ENCODE data around the gene NUDCD2. TPM values are rescaled to one million over a fixed set of nuclear protein-coding genes. Genes with fewer than 3 reads are reported as not detected.
A peak's percentile ranks its signal among the peaks of the same experiment; 100 is the strongest.
"Not testable (repeated sequence)": the region's sequence is repeated elsewhere in the genome, so short reads cannot be mapped to it uniquely, and the experiment has no call there.

NUDCD2 gene
- total and polyA plus RNA-seq, 5 experiments from 2014 or later: 27.4 to 54.0 (median 46.7) TPM

- Mint-ChIP-seq H3K27ac (peak overlapping the region in 5 of 10 donors; percentile 20 to 79 (median 75)), H3K4me3 (no peak overlapping the region), H3K9me3 (no peaks in the 10 kb centered on the region), H3K27me3 (no peaks in the 10 kb centered on the region), H3K36me3 (peaks cover 2 to 53% (median 6%) of the 10 kb centered on the region in 3 donors), H3K4me1 (peaks cover 23 to 48% (median 44%) of the 10 kb centered on the region in 4 donors)
- ATAC-seq (no peak), DNase-seq (no peak)
- POLR2A ChIA-PET: interaction anchor here (5.9 kb wide), 1 partner anchor 19 kb away, joined by 79 read pairs; the partner anchor contains the start of genes HMMR and NUDCD2
Observed at GRCh38 chr5:163440954-163441353, 18.9 kb downstream of the NUDCD2 start.

GRCh38 chr5:163439092-163439425 is 20.8 kb downstream of the NUDCD2 start:
- DNase-seq: no peak
- H3K27me3 Mint-ChIP-seq: no peaks in the 10 kb centered on the region
- H3K9me3 Mint-ChIP-seq: no peaks in the 10 kb centered on the region
- POLR2A ChIA-PET: interaction anchor here (3.5 to 5.9 kb wide), 2 partner anchors 20 to 67 kb away, joined by 29 to 79 read pairs; partner anchors contain the start of genes HMMR, MAT2B and NUDCD2
- H3K4me3 Mint-ChIP-seq: peak overlapping the region; percentile 52 to 97 (median 93)
- H3K36me3 Mint-ChIP-seq: peaks cover 2 to 39% (median 6%) of the 10 kb centered on the region in 3 donors
- H3K4me1 Mint-ChIP-seq: peaks cover 23 to 48% (median 43%) of the 10 kb centered on the region in 4 donors
- no peak for ATAC-seq
- H3K27ac Mint-ChIP-seq: peak overlapping the region in 7 of 10 donors; percentile 43 to 97 (median 71)

- ATAC-seq: peak; percentile 95 to 96
- Mint-ChIP-seq H3K4me1 (peaks cover 23 to 48% (median 43%) of the 10 kb centered on the region in 4 donors), H3K27ac (peak within 1 kb of the TSS; percentile 88 to 97 (median 94)), H3K36me3 (peaks cover 2 to 26% (median 6%) of the 10 kb centered on the region in 3 donors), H3K9me3 (no peaks in the 10 kb centered on the region), H3K4me3 (peak within 1 kb of the TSS; percentile 87 to 97 (median 94)), H3K27me3 (peaks cover 0 to 9% (median 0%) of the 10 kb centered on the region in 5 donors)
- POLR2A ChIA-PET: interaction anchor here (0.7 to 5.9 kb wide), 7 partner anchors 12 to 68 kb away, joined by 3 to 79 read pairs (median 4); partner anchors contain the start of genes HMMR, MAT2B and NUDCD2
- peak; percentile 67 to 94 (median 86) for DNase-seq
Observed at GRCh38 chr5:163437309-163438182, 22.4 kb downstream of the NUDCD2 start, which contains the start of gene CCNG1. Gene CCNG1 (plus strand): TSS chr5:163437595. CDS start chr5:163439257, 1,662 bp downstream.

- no peak for ATAC-seq
- Mint-ChIP-seq H3K27me3 (peaks cover 0 to 9% (median 0%) of the 10 kb centered on the region in 5 donors), H3K4me3 (peak overlapping the region; percentile 87 to 97 (median 94)), H3K4me1 (peaks cover 23 to 48% (median 43%) of the 10 kb centered on the region in 4 donors), H3K27ac (peak overlapping the region; percentile 88 to 97 (median 94)), H3K9me3 (no peaks in the 10 kb centered on the region), H3K36me3 (peaks cover under 1 to 20% (median 2%) of the 10 kb centered on the region in 3 donors)
- no peak for DNase-seq
- POLR2A ChIA-PET: interaction anchor here (0.8 to 5.9 kb wide), 4 partner anchors 23 to 69 kb away, joined by 3 to 79 read pairs (median 18); partner anchors contain the start of genes HMMR, MAT2B and NUDCD2
Observed at GRCh38 chr5:163437011-163437308, 22.9 kb downstream of the NUDCD2 start.

GRCh38 chr5:163436515-163436914 is 23.4 kb downstream of the NUDCD2 start:
- DNase-seq (peak in 1 of 10 donors; percentile 1), ATAC-seq (no peak)
- POLR2A ChIA-PET: interaction anchor here (5.9 kb wide), 1 partner anchor 23 kb away, joined by 79 read pairs; the partner anchor contains the start of genes HMMR and NUDCD2
- H3K27me3 Mint-ChIP-seq: peaks cover 0 to 9% (median 0%) of the 10 kb centered on the region in 5 donors
- H3K27ac Mint-ChIP-seq: peak overlapping the region; percentile 88 to 97 (median 94)
- peaks cover 0 to 18% (median 2%) of the 10 kb centered on the region in 3 donors for H3K36me3 Mint-ChIP-seq
- peaks cover 23 to 48% (median 43%) of the 10 kb centered on the region in 4 donors for H3K4me1 Mint-ChIP-seq
- H3K4me3 Mint-ChIP-seq: peak overlapping the region; percentile 87 to 97 (median 94)
- no peaks in the 10 kb centered on the region for H3K9me3 Mint-ChIP-seq

- peak overlapping the region in 2 of 10 donors; percentile 15 to 28 for H3K4me3 Mint-ChIP-seq
- H3K27ac Mint-ChIP-seq: peak overlapping the region in 2 of 10 donors; percentile 53 to 57
- no peaks in the 10 kb centered on the region for H3K9me3 Mint-ChIP-seq
- peaks cover 17 to 29% (median 27%) of the 10 kb centered on the region in 4 donors for H3K4me1 Mint-ChIP-seq
- POLR2A ChIA-PET: no interaction called here
- H3K27me3 Mint-ChIP-seq: peaks cover 0 to 9% (median 0%) of the 10 kb centered on the region in 5 donors
- no peak for ATAC-seq
- no peak for DNase-seq
- H3K36me3 Mint-ChIP-seq: peaks cover 0 to 2% (median 0%) of the 10 kb centered on the region in 3 donors
Observed at GRCh38 chr5:163434401-163434866, 25.5 kb downstream of the NUDCD2 start.

GRCh38 chr5:163433271-163433670 is 26.6 kb downstream of the NUDCD2 start:
- H3K9me3 Mint-ChIP-seq: no peaks in the 10 kb centered on the region
- ATAC-seq (no peak), DNase-seq (no peak)
- H3K27ac Mint-ChIP-seq: no peak overlapping the region
- POLR2A ChIA-PET: no interaction called here
- peaks cover 11 to 17% (median 15%) of the 10 kb centered on the region in 4 donors for H3K4me1 Mint-ChIP-seq
- peaks cover 0 to 9% (median 0%) of the 10 kb centered on the region in 5 donors for H3K27me3 Mint-ChIP-seq
- no peaks in the 10 kb centered on the region for H3K36me3 Mint-ChIP-seq
- H3K4me3 Mint-ChIP-seq: no peak overlapping the region

GRCh38 chr5:163432544-163432943 is 27.4 kb downstream of the NUDCD2 start:
- ATAC-seq: no peak
- H3K36me3 Mint-ChIP-seq: no peaks in the 10 kb centered on the region
- no peak overlapping the region for H3K4me3 Mint-ChIP-seq
- no peak for DNase-seq
- POLR2A ChIA-PET: no interaction called here
- no peak overlapping the region for H3K27ac Mint-ChIP-seq
- H3K27me3 Mint-ChIP-seq: peaks cover 0 to 9% (median 0%) of the 10 kb centered on the region in 5 donors
- H3K9me3 Mint-ChIP-seq: no peaks in the 10 kb centered on the region
- H3K4me1 Mint-ChIP-seq: peaks cover 9 to 12% (median 12%) of the 10 kb centered on the region in 4 donors

GRCh38 chr5:163426128-163426527 is 33.8 kb downstream of the NUDCD2 start:
- H3K4me1 Mint-ChIP-seq, H3K9me3 Mint-ChIP-seq, H3K4me3 Mint-ChIP-seq, DNase-seq, ATAC-seq, H3K36me3 Mint-ChIP-seq: not testable (repeated sequence)
- peaks cover 0 to 11% (median 2%) of the 10 kb centered on the region in 5 donors for H3K27me3 Mint-ChIP-seq
- peak overlapping the region in 1 of 10 donors; percentile 13 for H3K27ac Mint-ChIP-seq
- POLR2A ChIA-PET: interaction anchor here (1.1 kb wide), 1 partner anchor 34 kb away, joined by 3 read pairs; the partner anchor contains the start of gene NUDCD2

GRCh38 chr5:163424836-163425235 is 35.1 kb downstream of the NUDCD2 start:
- POLR2A ChIA-PET: no interaction called here
- DNase-seq: no peak
- Mint-ChIP-seq H3K4me3 (no peak overlapping the region), H3K9me3 (no peaks in the 10 kb centered on the region), H3K27me3 (peaks cover 0 to 11% (median 2%) of the 10 kb centered on the region in 5 donors), H3K4me1 (peaks cover 0 to 7% (median 5%) of the 10 kb centered on the region in 4 donors), H3K36me3 (peaks cover 0 to 1% (median 0%) of the 10 kb centered on the region in 3 donors), H3K27ac (no peak overlapping the region)
- ATAC-seq: no peak

GRCh38 chr5:163415673-163416072 is 44.2 kb downstream of the NUDCD2 start:
- DNase-seq, H3K9me3 Mint-ChIP-seq, H3K4me3 Mint-ChIP-seq, H3K36me3 Mint-ChIP-seq, ATAC-seq, POLR2A ChIA-PET, H3K4me1 Mint-ChIP-seq: not testable (repeated sequence)
- peak overlapping the region in 1 of 10 donors; percentile 13 for H3K27ac Mint-ChIP-seq
- peaks cover 13 to 44% (median 30%) of the 10 kb centered on the region in 5 donors for H3K27me3 Mint-ChIP-seq

- POLR2A ChIA-PET: no interaction called here
- Mint-ChIP-seq H3K9me3 (no peaks in the 10 kb centered on the region), H3K27ac (no peak overlapping the region), H3K36me3 (no peaks in the 10 kb centered on the region), H3K4me3 (no peak overlapping the region), H3K27me3 (peaks cover 16 to 40% (median 22%) of the 10 kb centered on the region in 5 donors), H3K4me1 (peaks cover 2 to 9% (median 3%) of the 10 kb centered on the region in 4 donors)
- DNase-seq: no peak
- ATAC-seq: no peak
Observed at GRCh38 chr5:163410505-163410904, 49.4 kb downstream of the NUDCD2 start.

Data from naive thymus-derived CD8-positive, alpha-beta T cell (primary cell).